Keratinocyte (primary cell): ENCODE measurements around the gene AGBL2. TPM values are rescaled to one million over a fixed set of nuclear protein-coding genes. Genes with fewer than 3 reads are reported as not detected.
"Not testable (repeated sequence)": the region's sequence is repeated elsewhere in the genome, so short reads cannot be mapped to it uniquely, and the experiment has no call there.

Experiments
- DNase-seq: peaks from one replicate; pipeline ENCODE4 v3.0.0-alpha.2; 2011; ENCODE audit warnings: low read depth, missing footprints, low spot score
- FAIRE-seq: peaks from 2 replicates; lab custom pipeline; 2011; peaks lifted over from hg19 to GRCh38; lab: Jason Lieb, UNC
- H2AFZ ChIP-seq: 2 replicates; pipeline ENCODE4 v1.6.0; 2012; ENCODE audit warnings: low read length, control low read depth, inconsistent platforms; ENCODE audit not compliant: control insufficient read depth
- H3K27ac ChIP-seq: 2 replicates; pipeline ENCODE4 v1.5.1; 2011; ENCODE audit warnings: low read length; ENCODE audit not compliant: control insufficient read depth, insufficient read depth
- H3K27me3 ChIP-seq: 3 replicates; pipeline ENCODE4 v1.6.0; 2011; ENCODE audit warnings: low read length; ENCODE audit not compliant: control insufficient read depth, insufficient read depth; ENCODE audit errors: extremely low read depth
- H3K36me3 ChIP-seq, 2 experiments: 2 replicates in 1 of 2; 3 replicates in 1 of 2; pipeline ENCODE4 v1.5.1; 2011; ENCODE audit warnings: low read length in 2 of 2, mild to moderate bottlenecking in 1 of 2; ENCODE audit not compliant: control insufficient read depth in 2 of 2, insufficient read depth in 2 of 2; ENCODE audit errors: extremely low read depth in 1 of 2
- H3K4me1 ChIP-seq: 3 replicates; pipeline ENCODE4 v1.5.1; 2011; ENCODE audit warnings: low read length; ENCODE audit not compliant: control insufficient read depth, insufficient read depth; ENCODE audit errors: extremely low read depth
- H3K4me2 ChIP-seq: 3 replicates; pipeline ENCODE4 v1.6.0; 2011; ENCODE audit warnings: low read depth, low read length; ENCODE audit not compliant: control insufficient read depth, insufficient read depth; ENCODE audit errors: extremely low read depth
- H3K4me3 ChIP-seq, 3 experiments: fragments of 200-600 bp in 1 of 3; sonication (generic) in 1 of 3; 2 replicates in 2 of 3; 3 replicates in 1 of 3; pipeline ENCODE4 v1.5.1; 2011 to 2016; ENCODE audit warnings: low read length in 3 of 3, mild to moderate bottlenecking in 3 of 3, control low read depth in 2 of 3, inconsistent platforms in 1 of 3, low read depth in 1 of 3, mixed read lengths in 1 of 3, mixed run types in 1 of 3, moderate library complexity in 1 of 3; ENCODE audit not compliant: control insufficient read depth in 2 of 3, insufficient read depth in 2 of 3; ENCODE audit errors: extremely low read depth in 1 of 3
- H3K79me2 ChIP-seq: 2 replicates; pipeline ENCODE4 v1.6.0; 2012; ENCODE audit warnings: low read length; ENCODE audit not compliant: control insufficient read depth, insufficient read depth
- H3K9ac ChIP-seq: 3 replicates; pipeline ENCODE4 v1.6.0; 2011; ENCODE audit warnings: low read length; ENCODE audit not compliant: control insufficient read depth, insufficient read depth; ENCODE audit errors: extremely low read depth
- H3K9me1 ChIP-seq: 3 replicates; pipeline ENCODE4 v1.6.0; 2011; ENCODE audit warnings: low read length; ENCODE audit not compliant: control insufficient read depth, insufficient read depth; ENCODE audit errors: extremely low read depth
- H3K9me3 ChIP-seq: 2 replicates; pipeline ENCODE4 v1.5.1; 2012; ENCODE audit warnings: low read depth, low read length; ENCODE audit not compliant: control insufficient read depth
- H4K20me1 ChIP-seq: 3 replicates; pipeline ENCODE4 v1.6.0; 2011; ENCODE audit warnings: low read length; ENCODE audit not compliant: control insufficient read depth, insufficient read depth; ENCODE audit errors: extremely low read depth
- CTCF ChIP-seq, 3 experiments: IDR thresholded peaks in 1 of 3; conservative IDR thresholded peaks in 1 of 3; optimal IDR thresholded peaks in 1 of 3; 2 replicates in 2 of 3; 3 replicates in 1 of 3; pipeline versions ENCODE3 to v1.5.1; 2011; ENCODE audit warnings: low read length in 3 of 3, mild to moderate bottlenecking in 3 of 3, moderate library complexity in 2 of 3, control low read depth in 1 of 3, inconsistent platforms in 1 of 3; ENCODE audit not compliant: insufficient read depth in 2 of 3; ENCODE audit errors: extremely low read depth in 1 of 3
- EZH2 ChIP-seq: IDR thresholded peaks from one replicate; pipeline ENCODE4 v1.6.1; 2012; ENCODE audit warnings: inconsistent platforms, mild to moderate bottlenecking, low read length, moderate library complexity
- dilution Hi-C: fragments of 300-500 bp; cut with MboI; formaldehyde crosslinking; loops from one replicate; pipeline ENCODE4 v1.7.0; 2020; ENCODE audit warnings: low sequenced_read_pairs; ENCODE audit not compliant: extremely low pct_ligation_motif_present
- polyA plus RNA-seq, 5 experiments: library from polyadenylated mRNA; depleted of rRNA in 3 of 5; stranded (reverse) in 3 of 5; stranded (forward) in 1 of 5; unstranded in 1 of 5; fragments of >200 nt; gene quantifications; 1 replicate in 1 of 5; 2 replicates in 3 of 5; 3 replicates in 1 of 5; pipeline versions ENCODE4 v1.2.1 to v1.2.3, GENCODE V29; 2011 to 2012; ENCODE audit warnings: missing spikeins in 2 of 5, low read depth in 1 of 5, low replicate concordance in 1 of 5

AGBL2 gene
- polyA plus RNA-seq, 1 donor (not counting 4 experiments of a cell fraction or from before 2014, with no cell fraction given), result 1.3 TPM

DNA sequence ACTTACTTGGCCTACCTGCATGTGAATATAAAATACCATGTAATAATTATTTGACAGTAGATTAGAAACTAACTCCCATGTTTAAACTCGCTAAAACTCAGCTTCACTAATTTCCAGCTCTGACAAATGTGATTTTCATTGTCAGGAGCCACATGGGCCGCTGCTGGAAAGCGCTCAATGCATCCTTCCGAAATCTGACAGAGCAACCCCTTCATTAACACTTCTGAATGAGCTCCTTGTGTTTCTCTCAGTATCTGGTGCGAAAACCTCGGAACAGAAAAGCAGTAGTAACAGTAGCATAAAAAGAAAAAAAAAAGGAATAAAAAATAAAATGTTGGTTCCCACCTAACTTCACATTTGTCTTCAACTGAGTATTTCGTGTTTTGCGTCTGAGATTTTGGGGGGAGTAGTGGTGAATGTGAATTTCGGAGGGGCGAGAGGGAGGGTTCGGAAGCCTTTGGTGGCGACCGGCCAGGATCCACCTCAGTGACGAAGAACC lies 73.5 kb downstream of the AGBL2 start:
- Histone ChIP-seq H4K20me1 (no peaks in the 10 kb centered on the region), H2AFZ (peak overlapping the region; percentile 92), H3K4me1 (peaks cover 11% of the 10 kb centered on the region), H3K9ac (peak overlapping the region; percentile 96), H3K79me2 (peaks cover 32% of the 10 kb centered on the region), H3K27me3 (no peaks in the 10 kb centered on the region), H3K4me2 (peak overlapping the region; percentile 89), H3K9me3 (no peaks in the 10 kb centered on the region), H3K36me3 (peaks cover 7% of the 10 kb centered on the region in 2 experiments), H3K27ac (peak overlapping the region; percentile 92), H3K9me1 (no peaks in the 10 kb centered on the region), H3K4me3 (peak overlapping the region; percentile 84 to 96 (median 95))
- FAIRE-seq (no peak), DNase-seq (no peak)
- no peak for TF ChIP-seq EZH2
- TF ChIP-seq CTCF (optimal IDR thresholded peaks at IDR 0.05 in 1 of 3, IDR thresholded peaks at IDR 0.05 in 1 of 3, conservative IDR thresholded peaks at IDR 0.05 in 1 of 3; ENCODE audit: extremely low read depth in 1 of 3, insufficient read depth in 2 of 3, low read length in 3 of 3), result no peak
- dilution Hi-C loops, result no loop called here

GRCh38 chr11:47640506-47640905 lies 74.7 kb downstream of the AGBL2 start:
- H2AFZ ChIP-seq, H3K9me1 ChIP-seq, H3K27ac ChIP-seq, H3K27me3 ChIP-seq, H4K20me1 ChIP-seq, H3K36me3 ChIP-seq, FAIRE-seq, dilution Hi-C loops, H3K9me3 ChIP-seq, H3K9ac ChIP-seq, DNase-seq: not testable (repeated sequence)
- H3K4me2 ChIP-seq, result peak overlapping the region; percentile 89
- H3K4me1 ChIP-seq, result peaks cover 11% of the 10 kb centered on the region
- peaks cover 32% of the 10 kb centered on the region for H3K79me2 ChIP-seq
- H3K4me3 ChIP-seq, result peak overlapping the region; percentile 84 to 96 (median 95)

DNA sequence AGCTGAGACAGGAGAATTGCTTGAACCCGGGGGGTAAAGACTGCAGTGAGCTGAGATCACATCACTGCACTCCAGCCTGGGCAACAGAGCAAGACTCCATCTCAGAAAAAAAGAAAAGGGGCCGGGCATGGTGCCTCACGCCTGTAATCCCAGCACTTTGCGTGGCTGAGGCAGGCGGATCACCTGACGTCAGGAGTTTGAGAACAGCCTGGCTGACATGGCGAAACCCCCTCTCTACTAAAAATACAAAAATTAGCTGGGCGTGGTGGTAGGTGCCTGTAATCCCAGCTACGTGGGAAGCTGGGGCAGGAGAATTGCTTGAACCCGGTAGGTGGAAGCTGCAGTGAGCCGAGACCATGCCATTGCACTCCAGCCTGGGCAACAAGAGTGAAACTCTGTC lies 78.8 kb downstream of the AGBL2 start:
- Histone ChIP-seq H3K79me2 (peaks cover 22% of the 10 kb centered on the region), H3K36me3 (peaks cover 22 to 25% of the 10 kb centered on the region in 2 experiments)
- H3K9ac ChIP-seq, H2AFZ ChIP-seq, H3K4me3 ChIP-seq, H3K27ac ChIP-seq, FAIRE-seq, H3K27me3 ChIP-seq, H3K9me3 ChIP-seq, DNase-seq, H4K20me1 ChIP-seq, H3K9me1 ChIP-seq, H3K4me2 ChIP-seq, dilution Hi-C loops, H3K4me1 ChIP-seq: not testable (repeated sequence)
